ENCODE data around the gene TMEM140. TPM values are rescaled to one million over a fixed set of nuclear protein-coding genes. Genes with fewer than 3 reads are reported as not detected.
A peak's percentile ranks its signal among the peaks of the same experiment; 100 is the strongest.

Gene TMEM140
- total RNA-seq, 6 experiments from 2014 or later: 0.47 to 2.2 (median 1.6) TPM

DNA sequence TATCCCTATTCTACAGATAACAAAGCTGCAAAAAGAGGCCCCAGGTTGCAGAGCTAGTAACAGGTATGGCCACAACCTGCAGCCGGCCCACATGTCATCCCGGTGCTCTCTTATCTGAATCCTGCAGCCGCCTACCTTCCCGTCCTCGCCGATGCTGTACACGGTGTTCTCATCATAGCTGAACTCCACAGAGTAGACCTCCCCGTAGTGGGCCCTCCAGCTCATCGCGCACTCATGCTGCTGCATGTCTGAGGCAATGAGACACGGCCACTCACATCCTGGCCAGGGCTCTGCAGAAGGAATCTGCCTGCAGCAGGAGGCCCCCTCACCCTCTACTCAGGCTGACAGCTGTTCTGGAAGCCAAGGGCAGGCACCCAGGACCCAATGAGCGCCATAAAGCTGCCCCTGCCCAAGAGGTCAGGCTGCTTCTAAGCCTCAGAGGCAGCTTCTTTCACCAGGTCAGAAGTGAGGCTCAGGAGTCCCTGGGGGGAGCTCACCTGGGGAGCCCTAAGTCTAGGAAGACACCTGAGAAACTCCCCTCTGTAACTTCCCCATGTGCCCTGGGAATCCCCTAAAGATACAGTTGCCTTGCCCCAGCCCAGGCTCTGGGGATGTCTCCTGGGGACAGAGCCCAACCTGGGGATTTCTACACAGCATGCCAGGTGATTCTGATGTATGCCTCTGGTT lies 40.6 kb downstream of the TMEM140 start:
- H3K9me3 Mint-ChIP-seq: no peaks in the 10 kb centered on the region
- TF ChIP-seq, protein P1, sequence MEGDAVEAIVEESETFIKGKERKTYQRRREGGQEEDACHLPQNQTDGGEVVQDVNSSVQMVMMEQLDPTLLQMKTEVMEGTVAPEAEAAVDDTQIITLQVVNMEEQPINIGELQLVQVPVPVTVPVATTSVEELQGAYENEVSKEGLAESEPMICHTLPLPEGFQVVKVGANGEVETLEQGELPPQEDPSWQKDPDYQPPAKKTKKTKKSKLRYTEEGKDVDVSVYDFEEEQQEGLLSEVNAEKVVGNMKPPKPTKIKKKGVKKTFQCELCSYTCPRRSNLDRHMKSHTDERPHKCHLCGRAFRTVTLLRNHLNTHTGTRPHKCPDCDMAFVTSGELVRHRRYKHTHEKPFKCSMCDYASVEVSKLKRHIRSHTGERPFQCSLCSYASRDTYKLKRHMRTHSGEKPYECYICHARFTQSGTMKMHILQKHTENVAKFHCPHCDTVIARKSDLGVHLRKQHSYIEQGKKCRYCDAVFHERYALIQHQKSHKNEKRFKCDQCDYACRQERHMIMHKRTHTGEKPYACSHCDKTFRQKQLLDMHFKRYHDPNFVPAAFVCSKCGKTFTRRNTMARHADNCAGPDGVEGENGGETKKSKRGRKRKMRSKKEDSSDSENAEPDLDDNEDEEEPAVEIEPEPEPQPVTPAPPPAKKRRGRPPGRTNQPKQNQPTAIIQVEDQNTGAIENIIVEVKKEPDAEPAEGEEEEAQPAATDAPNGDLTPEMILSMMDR (IDR thresholded peaks at IDR 0.05): no peak
- H3K4me1 Mint-ChIP-seq (ENCODE audit: low read depth): peaks cover 26% of the 10 kb centered on the region
- no peak overlapping the region for H3K27ac Mint-ChIP-seq
- H3K4me3 Mint-ChIP-seq: no peak overlapping the region
- peaks cover 58% of the 10 kb centered on the region for H3K36me3 Mint-ChIP-seq (ENCODE audit: low read depth)
- H3K27me3 Mint-ChIP-seq (ENCODE audit: insufficient read depth): no peaks in the 10 kb centered on the region; the same call in 1 of the 2 replicates
- no peak for DNase-seq

DNA sequence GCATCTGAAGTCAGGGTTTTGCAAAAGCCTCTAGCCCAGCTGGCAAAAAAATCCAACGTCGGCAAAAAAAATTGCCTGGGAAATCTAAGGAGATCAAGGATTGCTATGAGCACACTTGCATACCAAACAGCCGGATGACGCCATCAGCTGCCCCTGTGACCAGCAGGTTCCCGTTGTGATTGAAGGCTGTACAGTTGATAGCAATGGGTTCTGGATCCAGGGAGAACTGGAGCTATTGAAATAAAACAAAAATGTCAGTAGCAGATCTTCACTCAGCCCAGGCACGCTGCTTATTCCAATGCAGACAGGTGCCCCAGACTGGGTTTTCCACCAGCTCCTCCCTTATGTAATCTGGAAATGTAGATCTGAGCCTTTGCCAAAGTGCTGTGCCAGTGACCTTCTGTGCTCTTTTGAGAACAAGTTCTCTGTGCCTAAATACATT lies 41.4 kb downstream of the TMEM140 start:
- peaks cover 50% of the 10 kb centered on the region for H3K36me3 Mint-ChIP-seq (ENCODE audit: low read depth)
- peaks cover 34% of the 10 kb centered on the region for H3K4me1 Mint-ChIP-seq (ENCODE audit: low read depth)
- TF ChIP-seq, protein P1 (IDR thresholded peaks at IDR 0.05): no peak
- no peak overlapping the region for H3K27ac Mint-ChIP-seq
- no peaks in the 10 kb centered on the region; the same call in 1 of the 2 replicates for H3K27me3 Mint-ChIP-seq (ENCODE audit: insufficient read depth)
- no peaks in the 10 kb centered on the region for H3K9me3 Mint-ChIP-seq
- no peak overlapping the region for H3K4me3 Mint-ChIP-seq
- DNase-seq: no peak

DNA sequence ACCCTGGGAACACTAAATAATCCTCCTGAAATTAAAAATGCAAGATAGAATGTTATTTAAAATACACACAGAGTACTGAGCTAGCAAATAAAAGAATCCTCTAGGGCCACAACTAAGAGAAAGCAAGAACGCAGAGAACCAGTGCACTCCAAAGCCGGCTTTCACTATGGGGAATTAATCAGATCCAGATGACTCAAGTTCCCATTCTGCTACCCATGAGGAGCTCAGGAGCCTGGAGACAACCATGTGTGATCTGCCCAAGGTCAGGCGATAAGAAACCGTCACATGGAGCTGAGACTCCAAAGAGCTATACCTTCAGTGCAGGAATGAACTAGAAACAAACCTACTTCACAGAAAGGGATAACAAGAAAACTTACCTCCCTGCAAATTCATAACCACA lies 42.1 kb downstream of the TMEM140 start:
- peaks cover 46% of the 10 kb centered on the region for H3K36me3 Mint-ChIP-seq (ENCODE audit: low read depth)
- no peaks in the 10 kb centered on the region for H3K9me3 Mint-ChIP-seq
- no peak overlapping the region for H3K4me3 Mint-ChIP-seq
- peaks cover 41% of the 10 kb centered on the region for H3K4me1 Mint-ChIP-seq (ENCODE audit: low read depth)
- H3K27ac Mint-ChIP-seq: no peak overlapping the region
- TF ChIP-seq, protein P1 (IDR thresholded peaks at IDR 0.05): no peak
- DNase-seq: no peak
- H3K27me3 Mint-ChIP-seq (ENCODE audit: insufficient read depth): no peaks in the 10 kb centered on the region; the same call in 1 of the 2 replicates

DNA sequence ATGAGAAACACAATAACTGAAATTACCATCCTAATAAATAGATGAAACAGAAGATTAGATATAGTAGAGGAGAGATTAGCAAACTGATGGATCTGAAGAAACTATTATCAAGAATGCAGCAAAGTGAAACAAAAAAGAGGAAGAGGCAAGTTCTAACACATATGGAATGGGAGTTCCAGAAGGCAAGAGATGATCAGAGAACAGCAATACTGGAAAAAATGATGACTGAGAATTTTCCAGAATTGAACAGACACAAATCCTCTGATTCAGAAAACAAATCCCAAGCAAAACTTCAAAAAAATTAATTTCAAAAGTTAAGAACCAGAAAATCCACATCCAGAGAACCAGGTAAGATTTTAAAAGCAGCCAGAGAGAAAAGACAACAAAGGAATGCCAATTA lies 42.8 kb downstream of the TMEM140 start:
- DNase-seq: no peak
- peaks cover 46% of the 10 kb centered on the region for H3K4me1 Mint-ChIP-seq (ENCODE audit: low read depth)
- no peaks in the 10 kb centered on the region; the same call in none of the 2 replicates for H3K27me3 Mint-ChIP-seq (ENCODE audit: insufficient read depth)
- peaks cover 49% of the 10 kb centered on the region for H3K36me3 Mint-ChIP-seq (ENCODE audit: low read depth)
- no peak overlapping the region for H3K4me3 Mint-ChIP-seq
- no peaks in the 10 kb centered on the region for H3K9me3 Mint-ChIP-seq
- no peak overlapping the region for H3K27ac Mint-ChIP-seq
- TF ChIP-seq, protein P1 (IDR thresholded peaks at IDR 0.05): no peak

DNA sequence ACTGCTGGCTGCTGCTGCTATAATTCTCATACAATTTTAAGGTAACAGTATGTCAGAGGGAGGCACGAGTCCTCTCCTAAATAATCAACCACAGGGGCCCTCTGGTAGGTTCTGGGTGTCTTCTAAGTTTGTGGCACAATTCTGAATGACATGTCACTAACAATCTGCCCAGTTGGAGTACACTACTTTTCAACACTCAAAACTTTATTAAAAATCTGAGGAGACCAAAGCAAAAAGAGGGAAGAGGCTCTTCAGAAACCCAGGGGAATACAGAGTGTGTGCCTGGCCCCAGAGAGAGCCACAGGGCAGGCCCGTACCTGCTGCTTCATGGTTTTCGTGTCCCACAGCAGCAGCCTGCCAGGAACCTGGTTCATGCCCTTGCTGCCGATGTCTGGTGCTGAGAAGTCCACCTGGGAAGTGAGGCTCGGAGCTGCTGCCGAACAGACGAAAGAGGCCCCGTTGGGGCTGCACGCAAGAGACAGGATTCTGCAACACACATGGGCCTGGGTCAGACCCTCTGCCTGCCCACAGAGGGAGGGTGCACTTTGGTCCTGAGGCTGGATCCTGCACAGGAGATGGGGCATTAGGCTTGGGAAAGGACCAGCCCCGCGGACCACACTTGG lies 45.2 kb downstream of the TMEM140 start:
- Mint-ChIP-seq H3K27me3 (ENCODE audit: insufficient read depth) (no peaks in the 10 kb centered on the region; the same call in none of the 2 replicates), H3K36me3 (ENCODE audit: low read depth) (peaks cover 61% of the 10 kb centered on the region), H3K4me1 (ENCODE audit: low read depth) (peaks cover 56% of the 10 kb centered on the region), H3K9me3 (no peaks in the 10 kb centered on the region), H3K4me3 (peak overlapping the region; percentile 71), H3K27ac (peak overlapping the region; percentile 96)
- no peak for DNase-seq
- TF ChIP-seq, protein P1 (IDR thresholded peaks at IDR 0.05): no peak
